Suprapubic skin (tissue), 4 donors: ENCODE data around the gene GSTM2. TPM values are rescaled to one million over a fixed set of nuclear protein-coding genes. Genes with fewer than 3 reads are reported as not detected.

Experiments
- DNase-seq, 2 donors: peaks; one replicate each; pipeline ENCODE4 v3.0.0-alpha.2; 2019; ENCODE audit warnings: low spot score in 2 of 2
- H3K27ac ChIP-seq: fragments of 200-600 bp; sonication (generic); one replicate; pipeline ENCODE4 v1.5.1; 2019
- H3K27me3 ChIP-seq: fragments of 200-600 bp; sonication (generic); one replicate; pipeline ENCODE4 v1.5.1; 2019
- H3K36me3 ChIP-seq: fragments of 200-600 bp; sonication (generic); one replicate; pipeline ENCODE4 v1.5.1; 2019
- H3K4me1 ChIP-seq: fragments of 200-600 bp; sonication (generic); one replicate; pipeline ENCODE4 v1.5.1; 2019
- H3K4me3 ChIP-seq: fragments of 200-600 bp; sonication (generic); one replicate; pipeline ENCODE4 v1.5.1; 2019; ENCODE audit warnings: mild to moderate bottlenecking
- H3K9me3 ChIP-seq: fragments of 200-600 bp; sonication (generic); one replicate; pipeline ENCODE4 v1.5.1; 2019
- CTCF ChIP-seq, 2 donors: fragments of 200-600 bp in 1 of 2; fragments of 450-650 bp in 1 of 2; sonication (generic) in 1 of 2; IDR thresholded peaks; one replicate each; pipeline ENCODE4 v1.5.1; 2016 to 2019; ENCODE audit warnings: antibody characterized with exemption in 2 of 2, mild to moderate bottlenecking in 1 of 2, moderate library complexity in 1 of 2
- EP300 ChIP-seq: sonication (generic); formaldehyde crosslinking; IDR thresholded peaks from one replicate; pipeline ENCODE4 v1.6.1; 2017; ENCODE audit warnings: antibody characterized with exemption
- POLR2A ChIP-seq, 2 donors: fragments of 450-650 bp; IDR thresholded peaks; one replicate each; pipeline ENCODE4 v1.6.1; 2017; ENCODE audit warnings: antibody characterized with exemption in 2 of 2, mild to moderate bottlenecking in 2 of 2, moderate library complexity in 2 of 2
- POLR2AphosphoS5 ChIP-seq, 3 donors: sonication (generic); formaldehyde crosslinking; IDR thresholded peaks; one replicate each; pipeline ENCODE4 v1.6.1; 2017; ENCODE audit warnings: antibody characterized with exemption in 3 of 3
- WGBS: methylation state at CpG from one replicate; pipeline ENCODE4 v1.1.5; 2018; 5-methylcytosine and 5-hydroxymethylcytosine counted together
- total RNA-seq, 4 donors: library from RNA; depleted of rRNA; stranded (reverse); fragments of >200 nt; gene quantifications; one replicate each; pipeline ENCODE4 v1.1.0, GENCODE V29; 2016

The GSTM2 gene
- total RNA-seq, 4 donors from 2014 or later, result 103 to 366 (median 186) TPM

- Histone ChIP-seq H3K9me3 (no peaks in the 10 kb centered on the region), H3K4me1 (peaks cover 38% of the 10 kb centered on the region), H3K27ac (no peak overlapping the region), H3K36me3 (no peaks in the 10 kb centered on the region), H3K4me3 (no peak overlapping the region), H3K27me3 (no peaks in the 10 kb centered on the region)
- WGBS, result 52% methylated on average over 5 of the region's 5 CpGs
- DNase-seq, result no peak
- TF ChIP-seq POLR2A (IDR thresholded peaks at IDR 0.05) (no peak), POLR2AphosphoS5 (IDR thresholded peaks at IDR 0.05) (no peak), CTCF (IDR thresholded peaks at IDR 0.05) (no peak), EP300 (no peak)
Measured at GRCh38 chr1:109717729-109718128, 49.9 kb downstream of the GSTM2 start.

- no peaks in the 10 kb centered on the region for H3K27me3 ChIP-seq
- no peaks in the 10 kb centered on the region for H3K9me3 ChIP-seq
- H3K27ac ChIP-seq, result no peak overlapping the region
- H3K4me1 ChIP-seq, result peaks cover 39% of the 10 kb centered on the region
- no peak for DNase-seq
- TF ChIP-seq CTCF (IDR thresholded peaks at IDR 0.05), result no peak
- no peak for TF ChIP-seq POLR2AphosphoS5 (IDR thresholded peaks at IDR 0.05)
- TF ChIP-seq POLR2A (IDR thresholded peaks at IDR 0.05), result no peak
- no peak for TF ChIP-seq EP300
- 81% methylated on average over 2 of the region's 2 CpGs for WGBS
- H3K4me3 ChIP-seq, result no peak overlapping the region
- H3K36me3 ChIP-seq, result no peaks in the 10 kb centered on the region
Measured at GRCh38 chr1:109718495-109718894, 50.6 kb downstream of the GSTM2 start.

- no peak for DNase-seq
- no peaks in the 10 kb centered on the region for H3K9me3 ChIP-seq
- WGBS, result 49% methylated on average over 5 of the region's 5 CpGs
- no peaks in the 10 kb centered on the region for H3K36me3 ChIP-seq
- H3K27ac ChIP-seq, result no peak overlapping the region
- TF ChIP-seq POLR2AphosphoS5 (IDR thresholded peaks at IDR 0.05) (no peak), POLR2A (IDR thresholded peaks at IDR 0.05) (no peak), EP300 (no peak), CTCF (IDR thresholded peaks at IDR 0.05) (no peak)
- H3K27me3 ChIP-seq, result no peaks in the 10 kb centered on the region
- peaks cover 41% of the 10 kb centered on the region for H3K4me1 ChIP-seq
- no peak overlapping the region for H3K4me3 ChIP-seq
Measured at GRCh38 chr1:109719337-109719837, 51.5 kb downstream of the GSTM2 start.

- Histone ChIP-seq H3K4me3 (no peak overlapping the region), H3K36me3 (no peaks in the 10 kb centered on the region), H3K27ac (no peak overlapping the region), H3K27me3 (no peaks in the 10 kb centered on the region), H3K9me3 (no peaks in the 10 kb centered on the region), H3K4me1 (peaks cover 26% of the 10 kb centered on the region)
- WGBS, result 85% methylated on average over 5 of the region's 5 CpGs
- no peak for TF ChIP-seq EP300
- DNase-seq, result no peak
Measured at GRCh38 chr1:109721042-109721441, 53.2 kb downstream of the GSTM2 start.

- H3K4me1 ChIP-seq, result peaks cover 16% of the 10 kb centered on the region
- WGBS, result 90% methylated on average over 1 of the region's 1 CpG
- H3K9me3 ChIP-seq, result no peaks in the 10 kb centered on the region
- no peak for DNase-seq
- H3K4me3 ChIP-seq, result no peak overlapping the region
- H3K36me3 ChIP-seq, result no peaks in the 10 kb centered on the region
- no peak for TF ChIP-seq POLR2AphosphoS5 (IDR thresholded peaks at IDR 0.05)
- no peak for TF ChIP-seq EP300
- TF ChIP-seq CTCF (IDR thresholded peaks at IDR 0.05), result no peak
- TF ChIP-seq POLR2A (IDR thresholded peaks at IDR 0.05), result no peak
- no peak overlapping the region for H3K27ac ChIP-seq
- H3K27me3 ChIP-seq, result no peaks in the 10 kb centered on the region
Measured at GRCh38 chr1:109721971-109722370, 54.1 kb downstream of the GSTM2 start.
